Breast epithelium (tissue), 3 donors: ENCODE data around the gene RBM4.

Experiments
- CTCF ChIP-seq, 3 donors: fragments of 450-650 bp; IDR thresholded peaks; one replicate each; pipeline ENCODE4 v1.5.1; 2016 to 2017; ENCODE audit warnings: antibody characterized with exemption in 3 of 3, mild to moderate bottlenecking in 3 of 3, moderate library complexity in 3 of 3
- POLR2A ChIP-seq: fragments of 450-650 bp; IDR thresholded peaks from one replicate; pipeline ENCODE4 v1.6.1; 2016; ENCODE audit warnings: antibody characterized with exemption, mild to moderate bottlenecking, moderate library complexity

GRCh38 chr11:66614073-66614472 lies 24.4 kb upstream of the RBM4 start:
- TF ChIP-seq CTCF (IDR thresholded peaks at IDR 0.05) = no peak
- no peak for TF ChIP-seq POLR2A
